Gastrocnemius medialis (tissue), 4 donors: Measurements from ENCODE around the gene NCAPH2.

Experiments used
- CTCF ChIP-seq, 5 experiments: fragments of 450-650 bp in 3 of 5; fragments of 200-600 bp in 2 of 5; sonication (generic) in 2 of 5; IDR thresholded peaks in 4 of 5; conservative IDR thresholded peaks in 1 of 5; 1 replicate in 4 of 5; 2 replicates in 1 of 5; pipeline ENCODE4 v1.5.1; 2016 to 2019; ENCODE audit warnings: antibody characterized with exemption in 5 of 5, mild to moderate bottlenecking in 3 of 5, moderate library complexity in 3 of 5
- POLR2A ChIP-seq, 2 donors: fragments of 450-650 bp; IDR thresholded peaks; one replicate each; pipeline ENCODE4 v1.6.1; 2017; ENCODE audit warnings: antibody characterized with exemption in 2 of 2, mild to moderate bottlenecking in 2 of 2, moderate library complexity in 2 of 2

GRCh38 chr22:50460938-50461337 lies 47.1 kb upstream of the NCAPH2 start:
- TF ChIP-seq CTCF (IDR thresholded peaks at IDR 0.05 in 4 of 5, conservative IDR thresholded peaks at IDR 0.05 in 1 of 5) (no peak), POLR2A (IDR thresholded peaks at IDR 0.05) (no peak)
